Gastrocnemius medialis (tissue), 4 donors: ENCODE results near the gene ORAI2.

Experiments used
- POLR2A ChIP-seq, 2 donors: fragments of 450-650 bp; IDR thresholded peaks; one replicate each; pipeline ENCODE4 v1.6.1; 2017; ENCODE audit warnings: antibody characterized with exemption in 2 of 2, mild to moderate bottlenecking in 2 of 2, moderate library complexity in 2 of 2
- TF ChIP-seq, protein P1 (sequence below), 5 experiments: fragments of 450-650 bp in 3 of 5; fragments of 200-600 bp in 2 of 5; sonication (generic) in 2 of 5; IDR thresholded peaks in 4 of 5; conservative IDR thresholded peaks in 1 of 5; 1 replicate in 4 of 5; 2 replicates in 1 of 5; pipeline ENCODE4 v1.5.1; 2016 to 2019; ENCODE audit warnings: antibody characterized with exemption in 5 of 5, mild to moderate bottlenecking in 3 of 5, moderate library complexity in 3 of 5

DNA sequence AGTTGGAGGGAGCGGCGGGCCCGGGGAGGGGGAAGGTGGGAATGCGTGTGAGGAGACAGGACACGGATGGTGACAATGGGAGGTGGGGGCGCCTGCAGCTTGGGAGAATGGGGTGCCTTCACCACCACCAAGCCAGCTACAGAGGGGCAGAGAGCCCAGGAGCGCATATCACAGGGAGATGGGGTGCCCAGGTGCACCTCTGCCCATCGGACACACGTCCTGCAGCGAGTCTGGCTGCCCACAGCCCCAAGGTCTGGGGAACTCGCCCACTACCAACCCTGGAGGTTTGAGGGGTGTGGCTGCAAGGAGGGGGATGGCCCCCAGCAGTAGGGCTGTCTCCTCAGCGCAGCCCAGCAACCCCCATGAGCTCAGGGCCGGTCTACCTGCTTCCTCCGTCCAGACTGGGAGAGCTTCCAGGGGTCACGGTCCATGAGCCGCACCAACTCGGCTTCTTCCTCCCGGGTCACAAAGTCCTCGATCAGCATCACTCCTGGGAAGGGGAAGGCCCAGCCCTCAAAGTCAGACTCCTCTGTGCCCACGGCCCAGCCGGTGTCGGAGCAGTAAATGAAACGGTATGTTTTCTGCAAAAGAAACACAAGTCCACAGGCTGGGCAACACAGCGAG is 26.0 kb downstream of the ORAI2 start:
- TF ChIP-seq, protein P1, sequence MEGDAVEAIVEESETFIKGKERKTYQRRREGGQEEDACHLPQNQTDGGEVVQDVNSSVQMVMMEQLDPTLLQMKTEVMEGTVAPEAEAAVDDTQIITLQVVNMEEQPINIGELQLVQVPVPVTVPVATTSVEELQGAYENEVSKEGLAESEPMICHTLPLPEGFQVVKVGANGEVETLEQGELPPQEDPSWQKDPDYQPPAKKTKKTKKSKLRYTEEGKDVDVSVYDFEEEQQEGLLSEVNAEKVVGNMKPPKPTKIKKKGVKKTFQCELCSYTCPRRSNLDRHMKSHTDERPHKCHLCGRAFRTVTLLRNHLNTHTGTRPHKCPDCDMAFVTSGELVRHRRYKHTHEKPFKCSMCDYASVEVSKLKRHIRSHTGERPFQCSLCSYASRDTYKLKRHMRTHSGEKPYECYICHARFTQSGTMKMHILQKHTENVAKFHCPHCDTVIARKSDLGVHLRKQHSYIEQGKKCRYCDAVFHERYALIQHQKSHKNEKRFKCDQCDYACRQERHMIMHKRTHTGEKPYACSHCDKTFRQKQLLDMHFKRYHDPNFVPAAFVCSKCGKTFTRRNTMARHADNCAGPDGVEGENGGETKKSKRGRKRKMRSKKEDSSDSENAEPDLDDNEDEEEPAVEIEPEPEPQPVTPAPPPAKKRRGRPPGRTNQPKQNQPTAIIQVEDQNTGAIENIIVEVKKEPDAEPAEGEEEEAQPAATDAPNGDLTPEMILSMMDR (IDR thresholded peaks at IDR 0.05 in 4 of 5, conservative IDR thresholded peaks at IDR 0.05 in 1 of 5), result no peak
- no peak for TF ChIP-seq POLR2A (IDR thresholded peaks at IDR 0.05)
